Erythroblast (primary cell): ENCODE measurements around the gene CAPSL.

Experiments
- GATA1 ChIP-seq: IDR thresholded peaks from 2 replicates; pipeline ENCODE4 v1.6.1; 2011; ENCODE audit warnings: low read depth, mild to moderate bottlenecking, control low read depth, low read length, moderate library complexity
- POLR2A ChIP-seq: IDR thresholded peaks from 2 replicates; pipeline ENCODE4 v1.6.1; 2011; ENCODE audit warnings: mild to moderate bottlenecking, low read length

DNA sequence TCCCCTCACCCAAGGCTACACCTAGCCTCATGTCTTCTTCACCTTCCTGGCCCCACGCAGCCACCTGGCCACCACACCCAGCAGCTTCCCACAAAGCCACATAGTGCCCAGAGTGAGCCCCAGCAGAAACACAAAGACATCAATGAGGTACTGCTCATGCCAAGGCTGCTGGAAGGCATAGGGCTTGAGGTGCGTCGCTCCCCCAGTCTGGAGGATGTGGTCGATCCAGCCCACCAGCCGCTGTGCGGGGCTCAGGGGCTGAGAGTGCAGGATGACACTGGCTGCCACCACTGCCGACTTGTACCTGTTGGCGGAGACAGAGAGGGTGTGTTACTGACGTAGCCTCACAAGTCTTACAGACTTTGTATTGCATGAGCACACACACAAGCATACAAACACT, 15.8 kb upstream of the CAPSL start:
- TF ChIP-seq POLR2A, result no peak
- TF ChIP-seq GATA1, result no peak
